ENCODE results near the gene COPS2. TPM values are rescaled to one million over a fixed set of nuclear protein-coding genes. Genes with fewer than 3 reads are reported as not detected.
A peak's percentile ranks its signal among the peaks of the same experiment; 100 is the strongest.

Gene COPS2
- polyA plus RNA-seq, 1 of the 3 experiments (the other 2 are of a cell fraction), result 21.3 TPM

GRCh38 chr15:49131403-49131802 lies 24.0 kb downstream of the COPS2 start:
- H3K9ac ChIP-seq, result no peak overlapping the region
- peaks cover 20% of the 10 kb centered on the region for H3F3A ChIP-seq (replicated peaks; ENCODE audit: insufficient read depth)
- H3K4me3 ChIP-seq (ENCODE audit: low read depth in 2 of 2, low read length in 1 of 2), result no peak overlapping the region
- no peak overlapping the region for H2AFZ ChIP-seq (ENCODE audit: low read depth)
- H3K27ac ChIP-seq (ENCODE audit: low read depth in 2 of 2, low read length in 1 of 2), result no peak overlapping the region; a peak in 1 of 4 replicates
- no peaks in the 10 kb centered on the region for H4K20me1 ChIP-seq (ENCODE audit: insufficient read depth)
- CTCF ChIA-PET, result interaction anchor here (1.8 kb wide), 1 partner anchor 15 kb away, joined by 7 read pairs; no protein-coding TSS in a partner anchor
- no peaks in the 10 kb centered on the region for H3K9me3 ChIP-seq
- TF ChIP-seq POLR2AphosphoS5 (IDR thresholded peaks at IDR 0.05; ENCODE audit: low read depth, low read length) (no peak), ELF1 (IDR thresholded peaks at IDR 0.05) (no peak), NFIC (IDR thresholded peaks at IDR 0.05; ENCODE audit: borderline replicate concordance) (no peak), IRF3 (IDR thresholded peaks at IDR 0.05; ENCODE audit: low read depth, low read length) (no peak), TEAD4 (IDR thresholded peaks at IDR 0.05; ENCODE audit: borderline replicate concordance, insufficient read depth) (no peak)
- peaks cover 8% of the 10 kb centered on the region for H3K79me2 ChIP-seq (ENCODE audit: insufficient read depth)
- H3K9me2 ChIP-seq, result no peaks in the 10 kb centered on the region
- 61% methylated on average over 3 of the region's 3 CpGs for WGBS (ENCODE audit: low lambda C conversion rate)
- H3K36me3 ChIP-seq (replicated peaks in 1 of 2; ENCODE audit: control insufficient read depth in 1 of 2, insufficient read depth in 2 of 2, low read length in 1 of 2), result peaks cover 89 to 95% of the 10 kb centered on the region in 2 experiments
- no peaks in the 10 kb centered on the region for H3K27me3 ChIP-seq (ENCODE audit: insufficient read depth)
- no peak for DNase-seq
- POLR2A ChIA-PET, result no interaction called here
- H3K4me1 ChIP-seq (ENCODE audit: control insufficient read depth in 1 of 2, insufficient read depth in 2 of 2, low read depth in 1 of 2, low read length in 1 of 2), result peaks cover 0 to 18% of the 10 kb centered on the region in 2 experiments; a peak in 1 of 4 replicates
- no peak overlapping the region for H3K4me2 ChIP-seq

- Histone ChIP-seq H3K4me3 (ENCODE audit: low read depth in 2 of 2, low read length in 1 of 2) (no peak overlapping the region), H3K9ac (no peak overlapping the region), H3K27ac (ENCODE audit: low read depth in 2 of 2, low read length in 1 of 2) (no peak overlapping the region), H3K4me1 (ENCODE audit: control insufficient read depth in 1 of 2, insufficient read depth in 2 of 2, low read depth in 1 of 2, low read length in 1 of 2) (no peaks in the 10 kb centered on the region; a peak in 1 of 4 replicates), H3F3A (replicated peaks; ENCODE audit: insufficient read depth) (peaks cover 6% of the 10 kb centered on the region), H4K20me1 (ENCODE audit: insufficient read depth) (no peaks in the 10 kb centered on the region), H3K36me3 (replicated peaks in 1 of 2; ENCODE audit: control insufficient read depth in 1 of 2, insufficient read depth in 2 of 2, low read length in 1 of 2) (peaks cover 41 to 57% of the 10 kb centered on the region in 2 experiments), H3K4me2 (no peak overlapping the region), H2AFZ (ENCODE audit: low read depth) (no peak overlapping the region), H3K9me2 (no peaks in the 10 kb centered on the region), H3K79me2 (ENCODE audit: insufficient read depth) (no peaks in the 10 kb centered on the region), H3K27me3 (ENCODE audit: insufficient read depth) (no peaks in the 10 kb centered on the region), H3K9me3 (no peaks in the 10 kb centered on the region)
- CTCF ChIA-PET, result interaction anchor here (0.8 to 3.1 kb wide), 6 partner anchors 10 to 263 kb away, joined by 3 to 8 read pairs (median 3); partner anchors contain the start of gene SECISBP2L
- TF ChIP-seq TCF12 (IDR thresholded peaks at IDR 0.05) (0 out of 2 replicates have a peak, but pooled peaks have one; percentile 18), PBX3 (IDR thresholded peaks at IDR 0.05) (no peak)
- POLR2A ChIA-PET, result no interaction called here
- 50% methylated on average over 2 of the region's 2 CpGs for WGBS (ENCODE audit: low lambda C conversion rate)
- DNase-seq, result no peak
Measured at GRCh38 chr15:49124371-49124770, 31.0 kb downstream of the COPS2 start.

- no peaks in the 10 kb centered on the region for H3K27me3 ChIP-seq (ENCODE audit: insufficient read depth)
- H2AFZ ChIP-seq (ENCODE audit: low read depth), result no peak overlapping the region
- no peaks in the 10 kb centered on the region for H4K20me1 ChIP-seq (ENCODE audit: insufficient read depth)
- H3K79me2 ChIP-seq (ENCODE audit: insufficient read depth), result no peaks in the 10 kb centered on the region
- DNase-seq, result no peak
- no peak overlapping the region for H3K4me3 ChIP-seq (ENCODE audit: low read depth in 2 of 2, low read length in 1 of 2)
- POLR2A ChIA-PET, result no interaction called here
- CTCF ChIA-PET, result interaction anchor here (0.7 to 3.2 kb wide), 3 partner anchors 14 to 261 kb away, joined by 3 to 15 read pairs (median 3); no protein-coding TSS in a partner anchor
- no peaks in the 10 kb centered on the region for H3K9me3 ChIP-seq
- H3K4me1 ChIP-seq (ENCODE audit: control insufficient read depth in 1 of 2, insufficient read depth in 2 of 2, low read depth in 1 of 2, low read length in 1 of 2), result no peaks in the 10 kb centered on the region; a peak in 1 of 4 replicates
- H3K4me2 ChIP-seq, result no peak overlapping the region
- H3K9me2 ChIP-seq, result no peaks in the 10 kb centered on the region
- no peak overlapping the region for H3K27ac ChIP-seq (ENCODE audit: low read depth in 2 of 2, low read length in 1 of 2)
- no peak overlapping the region for H3K9ac ChIP-seq
- WGBS (ENCODE audit: low lambda C conversion rate), result 92% methylated on average over 1 of the region's 1 CpG
- peaks cover 6% of the 10 kb centered on the region for H3F3A ChIP-seq (replicated peaks; ENCODE audit: insufficient read depth)
- peaks cover 37 to 40% of the 10 kb centered on the region in 2 experiments for H3K36me3 ChIP-seq (replicated peaks in 1 of 2; ENCODE audit: control insufficient read depth in 1 of 2, insufficient read depth in 2 of 2, low read length in 1 of 2)
- TF ChIP-seq MAX (IDR thresholded peaks at IDR 0.05; ENCODE audit: low read depth) (no peak), PBX3 (IDR thresholded peaks at IDR 0.05) (no peak), REST (IDR thresholded peaks at IDR 0.05; ENCODE audit: low read depth, low read length) (no peak), POLR2AphosphoS5 (IDR thresholded peaks at IDR 0.05; ENCODE audit: low read depth, low read length) (no peak), TEAD4 (IDR thresholded peaks at IDR 0.05; ENCODE audit: borderline replicate concordance, insufficient read depth) (no peak), USF2 (IDR thresholded peaks at IDR 0.05; ENCODE audit: borderline replicate concordance, low read depth, low read length) (no peak), EP300 (IDR thresholded peaks at IDR 0.05; ENCODE audit: borderline replicate concordance in 1 of 2, low read depth in 1 of 2, low read length in 1 of 2) (no peak)
Measured at GRCh38 chr15:49122541-49123062, 32.8 kb downstream of the COPS2 start.

Measured in SK-N-SH (cell line).